Lower lobe of right lung (tissue), 2 donors: ENCODE data around the gene GUSB. TPM values are rescaled to one million over a fixed set of nuclear protein-coding genes. Genes with fewer than 3 reads are reported as not detected.

Experiments
- ATAC-seq, 2 donors: fragments of 200-7000 bp; cut with Tn5 transposase; one replicate each; pipeline ENCODE4 v1.9.1; 2020 to 2022; ENCODE audit warnings: mild to moderate bottlenecking in 2 of 2, moderate library complexity in 2 of 2
- DNase-seq: peaks from one replicate; pipeline ENCODE4 v3.0.0-alpha.2; 2020
- H3K27ac ChIP-seq: fragments of 200-600 bp; one replicate; pipeline ENCODE4 v1.8.0; 2022
- H3K27me3 ChIP-seq: fragments of 200-600 bp; one replicate; pipeline ENCODE4 v1.8.0; 2022; ENCODE audit warnings: low read depth
- H3K36me3 ChIP-seq: fragments of 200-600 bp; one replicate; pipeline ENCODE4 v1.8.0; 2022; ENCODE audit warnings: mild to moderate bottlenecking
- H3K4me1 ChIP-seq: fragments of 200-600 bp; one replicate; pipeline ENCODE4 v1.8.0; 2022
- H3K4me3 ChIP-seq: fragments of 200-600 bp; one replicate; pipeline ENCODE4 v1.8.0; 2022; ENCODE audit warnings: mild to moderate bottlenecking
- H3K9me3 ChIP-seq: fragments of 200-600 bp; one replicate; pipeline ENCODE4 v1.8.0; 2022
- intact Hi-C: fragments of 100-400 bp; cut with DNase I; formaldehyde crosslinking; loops from one replicate; pipeline ENCODE4 v1.11.0; 2022
- total RNA-seq: library from RNA; stranded (reverse); fragmentation: NEBNext Ultra II Directional; extraction: Animal tissue kit (Norgen Biotek cat#: 25700); gene quantifications from one replicate; pipeline ENCODE4 v1.2.1, GENCODE V29; 2021
- TF ChIP-seq, protein P1 (sequence below): fragments of 200-600 bp; IDR thresholded peaks from one replicate; pipeline ENCODE4 v1.8.0; 2022; ENCODE audit warnings: antibody characterized with exemption, mild to moderate bottlenecking
- donor health status: DM: no; HTN: yes; CAD: no; lungs with severe emphysema.

GUSB gene
- total RNA-seq, 1 donor from 2014 or later, result 88.6 TPM

- DNase-seq (no peak), ATAC-seq (no peak)
- Histone ChIP-seq H3K4me3 (no peak overlapping the region), H3K36me3 (no peaks in the 10 kb centered on the region), H3K27ac (no peak overlapping the region), H3K9me3 (no peaks in the 10 kb centered on the region), H3K4me1 (no peaks in the 10 kb centered on the region), H3K27me3 (no peaks in the 10 kb centered on the region)
- intact Hi-C loops, result no loop called here
- TF ChIP-seq, protein P1, sequence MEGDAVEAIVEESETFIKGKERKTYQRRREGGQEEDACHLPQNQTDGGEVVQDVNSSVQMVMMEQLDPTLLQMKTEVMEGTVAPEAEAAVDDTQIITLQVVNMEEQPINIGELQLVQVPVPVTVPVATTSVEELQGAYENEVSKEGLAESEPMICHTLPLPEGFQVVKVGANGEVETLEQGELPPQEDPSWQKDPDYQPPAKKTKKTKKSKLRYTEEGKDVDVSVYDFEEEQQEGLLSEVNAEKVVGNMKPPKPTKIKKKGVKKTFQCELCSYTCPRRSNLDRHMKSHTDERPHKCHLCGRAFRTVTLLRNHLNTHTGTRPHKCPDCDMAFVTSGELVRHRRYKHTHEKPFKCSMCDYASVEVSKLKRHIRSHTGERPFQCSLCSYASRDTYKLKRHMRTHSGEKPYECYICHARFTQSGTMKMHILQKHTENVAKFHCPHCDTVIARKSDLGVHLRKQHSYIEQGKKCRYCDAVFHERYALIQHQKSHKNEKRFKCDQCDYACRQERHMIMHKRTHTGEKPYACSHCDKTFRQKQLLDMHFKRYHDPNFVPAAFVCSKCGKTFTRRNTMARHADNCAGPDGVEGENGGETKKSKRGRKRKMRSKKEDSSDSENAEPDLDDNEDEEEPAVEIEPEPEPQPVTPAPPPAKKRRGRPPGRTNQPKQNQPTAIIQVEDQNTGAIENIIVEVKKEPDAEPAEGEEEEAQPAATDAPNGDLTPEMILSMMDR, result no peak
These were observed 57.0 kb downstream of the GUSB start for GRCh38 chr7:65925040-65925439.

GRCh38 chr7:65924193-65924592 is 57.8 kb downstream of the GUSB start:
- H3K27me3 ChIP-seq, result no peaks in the 10 kb centered on the region
- no peak overlapping the region for H3K4me3 ChIP-seq
- no peak overlapping the region for H3K27ac ChIP-seq
- TF ChIP-seq, protein P1, result no peak
- peak in 1 of 2 donors; percentile 55 for ATAC-seq
- H3K4me1 ChIP-seq, result no peaks in the 10 kb centered on the region
- no peaks in the 10 kb centered on the region for H3K36me3 ChIP-seq
- H3K9me3 ChIP-seq, result no peaks in the 10 kb centered on the region
- no peak for DNase-seq
- intact Hi-C loops, result no loop called here

GRCh38 chr7:65923316-65923715 is 58.7 kb downstream of the GUSB start:
- no peaks in the 10 kb centered on the region for H3K9me3 ChIP-seq
- no peaks in the 10 kb centered on the region for H3K4me1 ChIP-seq
- no peaks in the 10 kb centered on the region for H3K36me3 ChIP-seq
- H3K27ac ChIP-seq, result no peak overlapping the region
- H3K27me3 ChIP-seq, result no peaks in the 10 kb centered on the region
- intact Hi-C loops, result no loop called here
- no peak for ATAC-seq
- TF ChIP-seq, protein P1, result no peak
- no peak overlapping the region for H3K4me3 ChIP-seq
- DNase-seq, result no peak

DNA sequence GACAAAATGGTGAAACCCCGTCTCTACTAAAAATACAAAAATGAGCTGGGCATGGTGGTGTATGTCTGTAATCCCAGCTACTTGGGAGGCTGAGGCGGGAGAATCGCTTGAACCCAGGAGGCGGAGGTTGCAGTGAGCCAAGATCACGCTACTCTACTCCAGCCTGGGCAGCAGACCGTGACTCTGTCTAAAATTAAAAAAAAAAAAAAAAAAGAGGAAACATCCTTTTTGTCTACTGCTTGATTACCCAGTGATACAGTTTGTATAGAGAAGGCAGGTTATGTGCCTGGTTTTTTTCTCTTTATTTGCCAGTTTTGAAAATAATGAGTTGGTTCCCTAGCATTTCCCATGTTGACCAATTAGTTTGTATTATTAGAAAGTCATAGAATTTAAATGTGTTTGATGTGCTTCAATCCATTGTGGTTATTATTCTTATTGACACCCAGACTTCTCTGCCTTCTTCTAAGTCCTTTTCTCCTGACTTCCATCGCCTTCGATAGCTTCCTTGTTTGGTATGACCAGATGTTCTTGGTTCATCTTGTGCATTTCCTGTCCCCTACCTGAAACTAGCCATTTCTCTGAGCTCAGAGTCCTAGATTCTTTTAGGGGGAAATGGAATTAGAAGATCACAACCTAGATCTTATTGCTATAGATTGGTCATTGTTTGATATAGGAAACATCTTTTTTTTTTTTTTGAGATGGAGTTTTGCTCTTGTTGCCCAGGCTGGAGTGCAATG is 65.9 kb downstream of the GUSB start:
- TF ChIP-seq, protein P1, result no peak
- H3K4me1 ChIP-seq, result peaks cover 14% of the 10 kb centered on the region
- no peak overlapping the region for H3K27ac ChIP-seq
- DNase-seq (no peak), ATAC-seq (no peak)
- no peaks in the 10 kb centered on the region for H3K9me3 ChIP-seq
- H3K27me3 ChIP-seq, result no peaks in the 10 kb centered on the region
- no peak overlapping the region for H3K4me3 ChIP-seq
- intact Hi-C loops, result no loop called here
- H3K36me3 ChIP-seq, result no peaks in the 10 kb centered on the region

GRCh38 chr7:65912237-65912636 is 69.8 kb downstream of the GUSB start:
- intact Hi-C loops, result no loop called here
- H3K4me1 ChIP-seq, result peaks cover 25% of the 10 kb centered on the region
- no peaks in the 10 kb centered on the region for H3K36me3 ChIP-seq
- H3K9me3 ChIP-seq, result no peaks in the 10 kb centered on the region
- no peaks in the 10 kb centered on the region for H3K27me3 ChIP-seq
- H3K27ac ChIP-seq, result no peak overlapping the region
- ATAC-seq, result no peak
- TF ChIP-seq, protein P1, result no peak
- DNase-seq, result no peak
- H3K4me3 ChIP-seq, result no peak overlapping the region

Other genes with a start within 250 kb of the GUSB start
- 35.2 TPM for gene VKORC1L1, start 109.1 kb downstream of the GUSB start, total RNA-seq
- 48.7 TPM for gene ASL, start 93.6 kb upstream of the GUSB start, total RNA-seq
- gene CRCP, start 132.6 kb upstream of the GUSB start, total RNA-seq, result 35.5 TPM
- 16.7 TPM for gene TPST1, start 223.1 kb upstream of the GUSB start, total RNA-seq